Neural progenitor cell (in vitro differentiated cells): ENCODE measurements around the gene REC114. TPM values are rescaled to one million over a fixed set of nuclear protein-coding genes. Genes with fewer than 3 reads are reported as not detected.

Experiments
- DNase-seq: peaks from one replicate; pipeline ENCODE4 v3.0.0-alpha.2; 2016; ENCODE audit warnings: low spot score
- H2AFZ ChIP-seq: fragments of 200-600 bp; sonication (generic); replicated peaks from 2 replicates; pipeline ENCODE4 v1.6.1; 2016; ENCODE audit warnings: antibody characterized with exemption
- H3F3A ChIP-seq: fragments of 200-600 bp; sonication (generic); 2 replicates; pipeline ENCODE4 v1.6.1; 2016; ENCODE audit warnings: antibody characterized with exemption, low read depth
- H3K27ac ChIP-seq: fragments of 200-600 bp; sonication (generic); 2 replicates; pipeline ENCODE4 v1.5.1; 2016; ENCODE audit warnings: mild to moderate bottlenecking
- H3K27me3 ChIP-seq: fragments of 200-600 bp; sonication (generic); 2 replicates; pipeline ENCODE4 v1.6.1; 2016; ENCODE audit warnings: mild to moderate bottlenecking, moderate library complexity
- H3K36me3 ChIP-seq: fragments of 200-600 bp; sonication (generic); 2 replicates; pipeline ENCODE4 v1.5.1; 2016
- H3K4me1 ChIP-seq: fragments of 200-600 bp; sonication (generic); 2 replicates; pipeline ENCODE4 v1.6.1; 2016; ENCODE audit warnings: mixed run types
- H3K4me2 ChIP-seq: fragments of 200-600 bp; sonication (generic); 2 replicates; pipeline ENCODE4 v1.6.1; 2016
- H3K4me3 ChIP-seq: fragments of 200-600 bp; sonication (generic); 2 replicates; pipeline ENCODE4 v1.5.1; 2016
- H3K79me2 ChIP-seq: fragments of 200-600 bp; sonication (generic); 2 replicates; pipeline ENCODE4 v1.6.1; 2016; ENCODE audit warnings: low read depth
- H3K9ac ChIP-seq: fragments of 200-600 bp; sonication (generic); 2 replicates; pipeline ENCODE4 v1.6.1; 2016
- H3K9me3 ChIP-seq: fragments of 200-600 bp; sonication (generic); 2 replicates; pipeline ENCODE4 v1.5.1; 2016; ENCODE audit warnings: low read depth
- H4K20me1 ChIP-seq: fragments of 200-600 bp; sonication (generic); 2 replicates; pipeline ENCODE4 v1.6.1; 2016; ENCODE audit warnings: low read depth
- H3K27ac Mint-ChIP-seq: 3 replicates; pipeline ENCODE4 v1.8.0; 2021; ENCODE audit warnings: mixed read lengths
- H3K27me3 Mint-ChIP-seq: 2 replicates; pipeline ENCODE4 v1.8.0; 2022; ENCODE audit warnings: low read depth, mild to moderate bottlenecking, inconsistent platforms, moderate library complexity, mixed read lengths; ENCODE audit not compliant: insufficient read depth
- H3K36me3 Mint-ChIP-seq: 3 replicates; pipeline ENCODE4 v1.8.0; 2021; ENCODE audit warnings: mixed read lengths
- H3K4me1 Mint-ChIP-seq: 3 replicates; pipeline ENCODE4 v1.8.0; 2021; ENCODE audit warnings: mixed read lengths
- H3K4me3 Mint-ChIP-seq: 3 replicates; pipeline ENCODE4 v1.8.0; 2021; ENCODE audit warnings: mild to moderate bottlenecking, moderate library complexity, mixed read lengths
- H3K9me3 Mint-ChIP-seq: 3 replicates; pipeline ENCODE4 v1.8.0; 2020; ENCODE audit warnings: mixed read lengths
- CTCF ChIP-seq: fragments of 200-600 bp; sonication (generic); IDR thresholded peaks from 2 replicates; pipeline ENCODE4 v1.5.1; 2017; ENCODE audit warnings: antibody characterized with exemption, mild to moderate bottlenecking
- EZH2 ChIP-seq: fragments of 200-600 bp; sonication (generic); IDR thresholded peaks from 2 replicates; pipeline ENCODE4 v1.6.1; 2017; ENCODE audit warnings: antibody characterized with exemption, mild to moderate bottlenecking, moderate library complexity
- EZH2phosphoT487 ChIP-seq: fragments of 200-600 bp; sonication (generic); IDR thresholded peaks from 2 replicates; pipeline ENCODE4 v1.6.1; 2017; ENCODE audit warnings: antibody characterized with exemption
- total RNA-seq: library from RNA; depleted of rRNA; stranded (reverse); fragments of >200 nt; gene quantifications from 2 replicates; pipeline ENCODE4 v1.2.3, GENCODE V29; 2015; ENCODE audit warnings: low replicate concordance

Gene REC114
- total RNA-seq, 1 donor from 2014 or later = not detected

DNA sequence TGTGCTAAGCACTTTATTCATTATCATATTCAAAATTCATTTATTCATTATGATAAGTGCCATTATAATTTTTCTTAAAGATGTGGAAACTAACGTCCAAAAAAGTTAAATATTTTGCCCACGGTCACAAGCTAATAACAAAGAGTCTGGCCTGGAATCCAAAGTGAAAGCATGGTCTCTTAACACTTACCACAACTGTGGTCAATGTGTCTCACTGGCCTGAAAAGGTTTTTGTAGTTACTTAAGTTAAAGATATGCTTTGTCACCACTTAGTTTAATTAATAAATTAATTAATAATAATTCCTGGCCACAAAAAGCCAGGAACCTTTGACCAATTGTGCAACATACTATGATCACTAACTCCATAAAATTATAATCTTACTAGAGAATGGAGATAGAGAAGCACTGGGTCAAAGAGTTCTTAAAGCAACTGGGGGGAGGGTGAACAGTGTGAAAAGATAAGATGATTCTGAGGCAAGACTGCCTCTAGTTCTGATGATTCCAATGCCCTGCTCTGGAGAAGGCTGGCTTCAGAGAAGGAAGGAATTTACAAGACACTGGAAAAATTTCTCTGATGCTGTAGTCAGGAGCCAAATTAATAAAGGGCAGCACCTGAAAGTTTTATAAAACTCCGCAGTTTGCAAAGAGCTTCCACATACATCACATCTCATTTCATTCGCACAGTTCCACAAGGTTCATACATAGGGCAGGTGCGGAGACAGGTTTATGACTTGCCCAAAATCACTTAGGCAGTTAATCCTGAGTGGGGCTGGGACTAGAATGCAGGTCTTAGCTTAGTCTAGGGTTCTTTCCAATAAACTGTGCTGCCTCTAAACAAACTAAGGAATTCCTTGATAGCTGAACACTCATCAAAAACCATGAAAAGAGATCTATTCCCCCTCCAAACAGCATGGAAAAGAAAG is 157.7 kb downstream of the REC114 start:
- H3K27me3 Mint-ChIP-seq = no peaks in the 10 kb centered on the region
- Histone ChIP-seq H3K27me3 (no peaks in the 10 kb centered on the region), H3K4me1 (peaks cover 81% of the 10 kb centered on the region), H3K27ac (peak overlapping the region; percentile 85), H3K36me3 (no peaks in the 10 kb centered on the region), H3K9me3 (no peaks in the 10 kb centered on the region), H3K79me2 (peaks cover 100% of the 10 kb centered on the region), H3K4me2 (peak overlapping the region; percentile 72), H3K9ac (no peak overlapping the region), H3K4me3 (peak overlapping the region; percentile 20), H4K20me1 (peaks cover 93% of the 10 kb centered on the region), H3F3A (peaks cover 50% of the 10 kb centered on the region), H2AFZ (no peak overlapping the region)
- no peaks in the 10 kb centered on the region for H3K9me3 Mint-ChIP-seq
- peaks cover 6% of the 10 kb centered on the region for H3K36me3 Mint-ChIP-seq
- TF ChIP-seq EZH2phosphoT487 (no peak), CTCF (no peak), EZH2 (no peak)
- peaks cover 31% of the 10 kb centered on the region for H3K4me1 Mint-ChIP-seq
- DNase-seq = no peak
- no peak overlapping the region for H3K27ac Mint-ChIP-seq
- no peak overlapping the region for H3K4me3 Mint-ChIP-seq

GRCh38 chr15:73601451-73602445 is 158.8 kb downstream of the REC114 start:
- Histone ChIP-seq H3K36me3 (no peaks in the 10 kb centered on the region), H3K4me3 (peak overlapping the region; percentile 20), H3K4me1 (peaks cover 77% of the 10 kb centered on the region), H3F3A (peaks cover 50% of the 10 kb centered on the region), H2AFZ (no peak overlapping the region), H3K9ac (no peak overlapping the region), H3K4me2 (peak overlapping the region; percentile 72), H4K20me1 (peaks cover 93% of the 10 kb centered on the region), H3K27ac (peak overlapping the region; percentile 85), H3K79me2 (peaks cover 100% of the 10 kb centered on the region), H3K27me3 (no peaks in the 10 kb centered on the region), H3K9me3 (no peaks in the 10 kb centered on the region)
- TF ChIP-seq EZH2phosphoT487 (no peak), CTCF (no peak), EZH2 (no peak)
- H3K9me3 Mint-ChIP-seq = no peaks in the 10 kb centered on the region
- DNase-seq = peak; percentile 38
- H3K4me3 Mint-ChIP-seq = no peak overlapping the region
- peaks cover 25% of the 10 kb centered on the region for H3K4me1 Mint-ChIP-seq
- peaks cover under 1% of the 10 kb centered on the region for H3K36me3 Mint-ChIP-seq
- H3K27ac Mint-ChIP-seq = no peak overlapping the region
- H3K27me3 Mint-ChIP-seq = no peaks in the 10 kb centered on the region

GRCh38 chr15:73602446-73602843 is 159.5 kb downstream of the REC114 start:
- Histone ChIP-seq H3K27me3 (no peaks in the 10 kb centered on the region), H3K9ac (no peak overlapping the region), H3K4me1 (peaks cover 70% of the 10 kb centered on the region), H3K36me3 (no peaks in the 10 kb centered on the region), H3K79me2 (peaks cover 100% of the 10 kb centered on the region), H3K4me3 (peak overlapping the region; percentile 20), H3K4me2 (peak overlapping the region; percentile 72), H3F3A (peaks cover 45% of the 10 kb centered on the region), H3K9me3 (no peaks in the 10 kb centered on the region), H3K27ac (peak overlapping the region; percentile 85), H4K20me1 (peaks cover 92% of the 10 kb centered on the region), H2AFZ (no peak overlapping the region)
- peaks cover 2% of the 10 kb centered on the region for H3K9me3 Mint-ChIP-seq
- H3K27ac Mint-ChIP-seq = no peak overlapping the region
- no peak for DNase-seq
- no peak overlapping the region for H3K4me3 Mint-ChIP-seq
- TF ChIP-seq CTCF = no peak
- TF ChIP-seq EZH2phosphoT487 = no peak
- TF ChIP-seq EZH2 = no peak
- H3K27me3 Mint-ChIP-seq = no peaks in the 10 kb centered on the region
- peaks cover 6% of the 10 kb centered on the region for H3K36me3 Mint-ChIP-seq
- peaks cover 26% of the 10 kb centered on the region for H3K4me1 Mint-ChIP-seq
